NCI-H2107 (cell line): ENCODE results near the gene MED12L.
A peak's percentile ranks its signal among the peaks of the same experiment; 100 is the strongest.
"Not testable (repeated sequence)": the region's sequence is repeated elsewhere in the genome, so short reads cannot be mapped to it uniquely, and the experiment has no call there.

Experiments used
- DNase-seq: peaks from one replicate; lab custom pipeline; 2025; lab: John Stamatoyannopoulos, UW

Gene MED12L

GRCh38 chr3:151214459-151214858, 129.0 kb downstream of the MED12L start:
- DNase-seq: no peak

DNA sequence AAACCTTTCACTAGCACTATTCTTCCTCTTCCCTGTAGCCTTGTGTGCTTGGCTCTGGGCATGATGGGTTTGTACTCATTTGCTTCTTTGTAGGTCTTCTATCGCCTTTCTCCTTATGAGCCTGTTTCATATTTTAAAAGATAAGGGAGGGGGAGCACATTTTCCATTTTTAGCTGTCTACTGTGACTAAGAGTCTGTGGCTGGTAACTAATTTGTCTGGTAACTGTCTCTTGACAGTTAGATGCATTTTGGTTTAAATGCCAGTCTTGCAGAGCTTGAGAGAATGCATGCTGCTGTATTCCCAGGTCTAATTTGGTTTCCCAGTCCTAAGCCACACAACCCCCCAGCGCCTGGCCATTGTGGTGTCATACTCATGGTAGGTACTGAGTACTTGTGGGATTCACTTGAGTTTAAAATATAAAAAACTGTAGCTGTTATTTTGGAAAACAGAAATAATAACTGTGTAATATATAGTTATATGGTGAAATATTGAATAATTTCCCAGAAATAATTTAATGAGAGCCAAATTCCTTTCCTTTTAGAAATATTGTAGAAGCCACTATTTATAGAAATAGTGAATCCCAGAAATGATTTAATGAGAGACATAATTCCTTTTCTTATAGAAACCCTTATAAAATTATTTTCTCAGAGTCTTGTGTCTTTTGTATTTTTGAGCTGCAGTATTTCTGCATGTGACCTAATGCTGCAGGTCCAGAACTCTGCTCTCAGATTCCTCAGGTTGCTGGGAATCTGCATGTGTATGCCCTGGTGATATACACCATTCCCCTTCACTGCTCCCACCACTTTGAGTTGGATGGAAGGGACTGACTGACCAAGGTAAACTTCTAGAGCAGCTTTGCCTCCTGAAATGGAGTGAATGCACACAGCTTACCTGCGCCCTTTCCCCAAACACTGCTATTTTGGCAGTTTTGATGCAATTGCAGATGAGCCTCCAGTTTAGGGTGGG, 131.5 kb downstream of the MED12L start:
- no peak for DNase-seq

DNA sequence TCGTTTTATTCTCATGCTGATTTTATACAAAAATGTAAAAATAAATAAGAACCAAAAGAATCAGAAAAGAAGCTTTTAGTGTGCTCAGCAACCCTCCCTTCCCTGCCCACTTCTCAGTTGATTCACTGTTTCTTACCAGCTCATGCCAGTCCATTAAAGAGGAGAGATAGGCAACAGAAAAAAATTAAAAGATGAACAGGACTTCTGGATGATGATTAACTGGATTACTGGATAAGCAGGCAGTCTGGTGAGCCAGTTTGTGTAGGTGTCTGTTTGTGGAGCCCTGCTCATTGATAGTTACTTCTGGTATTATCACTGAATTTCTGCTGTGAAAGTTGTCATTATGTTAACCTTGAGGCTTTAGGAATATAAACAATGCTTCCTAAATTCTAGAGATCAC, 132.7 kb downstream of the MED12L start:
- DNase-seq: no peak

GRCh38 chr3:151219056-151219455, 133.6 kb downstream of the MED12L start:
- no peak for DNase-seq

- no peak for DNase-seq
Measured at GRCh38 chr3:151224268-151224866, 138.9 kb downstream of the MED12L start.

- no peak for DNase-seq
Measured at GRCh38 chr3:151225040-151225975, 139.8 kb downstream of the MED12L start.

GRCh38 chr3:151226088-151226563, 140.7 kb downstream of the MED12L start:
- no peak for DNase-seq

DNA sequence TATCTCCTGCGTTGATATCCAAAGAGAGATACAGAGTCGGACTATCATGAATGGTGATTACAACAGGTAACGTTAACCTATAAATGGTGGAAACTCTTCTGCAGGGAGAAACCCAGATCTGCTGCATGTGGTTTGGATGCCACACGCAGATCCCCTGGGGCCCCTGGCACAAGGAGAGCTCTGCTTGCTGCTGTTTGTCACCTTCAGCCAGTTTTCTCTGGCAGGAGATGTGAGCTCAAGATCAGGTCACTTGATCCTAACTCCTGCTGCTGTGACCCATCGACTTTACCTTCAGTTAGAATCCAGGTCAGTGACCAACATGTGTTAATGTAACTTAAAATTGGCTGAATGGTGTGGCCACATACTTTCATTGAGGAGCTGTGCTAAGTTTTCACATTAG, 141.4 kb downstream of the MED12L start:
- no peak for DNase-seq

DNA sequence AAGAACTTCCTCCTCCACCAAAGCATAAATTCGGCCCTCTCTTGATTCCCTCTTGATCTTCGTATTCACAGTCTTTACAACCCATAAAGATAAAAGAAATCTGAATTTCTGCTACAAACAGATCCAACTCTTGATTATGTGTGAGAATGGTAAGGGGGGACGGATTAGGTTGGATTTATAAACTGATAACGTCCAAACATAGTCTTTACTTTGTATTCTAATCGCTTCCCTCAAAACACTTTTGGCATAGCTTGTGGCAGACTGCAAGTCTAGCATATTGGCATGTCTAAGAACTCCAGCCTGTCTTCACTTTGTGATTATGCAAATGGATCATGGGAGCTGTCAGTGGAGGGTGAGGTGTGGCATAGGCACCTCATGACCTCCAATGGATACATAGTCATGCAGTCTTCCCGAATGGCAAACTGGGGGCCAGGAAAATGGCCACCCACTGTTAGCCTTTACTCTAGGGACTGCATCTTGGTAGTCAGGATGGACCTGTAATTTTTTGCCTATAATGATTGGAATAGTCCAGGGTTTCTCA, 141.9 kb downstream of the MED12L start:
- DNase-seq: no peak

DNA sequence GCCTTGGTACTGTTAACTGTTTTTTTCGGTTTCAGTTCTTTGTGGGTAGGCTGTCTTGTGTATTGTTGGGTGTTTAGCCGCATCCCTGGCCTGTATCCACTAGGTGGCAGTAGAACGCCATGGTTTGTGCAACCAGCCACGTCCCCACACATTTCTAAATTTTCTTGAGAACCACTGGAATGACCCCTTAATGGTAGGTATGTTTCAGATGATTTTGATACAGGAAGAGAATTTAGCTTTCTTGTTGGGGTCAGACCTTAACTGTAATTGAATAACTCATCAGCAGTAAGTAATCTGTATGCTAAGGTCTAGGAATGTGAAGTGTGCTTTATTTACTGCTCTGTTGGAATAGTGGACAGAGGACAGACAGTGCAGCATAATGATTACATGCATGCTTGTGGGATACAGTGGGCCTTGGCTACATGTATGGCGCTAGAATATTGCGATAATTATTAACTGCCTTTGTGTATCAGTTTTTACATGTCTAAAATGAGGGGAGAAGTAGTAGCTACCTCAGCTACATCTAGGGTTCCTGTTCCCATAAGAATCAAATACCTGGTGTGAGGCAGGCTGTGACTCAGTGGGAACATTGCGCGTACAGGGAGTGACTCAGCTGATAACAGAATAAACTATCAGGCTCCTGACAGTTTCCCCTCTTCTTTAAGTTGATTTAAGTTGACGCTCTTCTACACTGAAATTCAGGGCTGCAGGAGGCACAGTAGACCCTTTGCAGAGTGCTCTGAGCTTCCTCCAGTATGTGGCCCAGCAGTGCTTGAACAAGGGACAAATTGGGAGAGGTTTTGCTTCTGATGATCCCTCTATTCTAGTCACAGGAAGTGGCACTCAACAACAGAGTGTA, 142.6 kb downstream of the MED12L start:
- DNase-seq: peak; percentile 73

- no peak for DNase-seq
Measured at GRCh38 chr3:151228666-151229040, 143.2 kb downstream of the MED12L start.

GRCh38 chr3:151230646-151231045, 145.2 kb downstream of the MED12L start:
- no peak for DNase-seq

GRCh38 chr3:151232403-151232802, 146.9 kb downstream of the MED12L start:
- DNase-seq: not testable (repeated sequence)

DNA sequence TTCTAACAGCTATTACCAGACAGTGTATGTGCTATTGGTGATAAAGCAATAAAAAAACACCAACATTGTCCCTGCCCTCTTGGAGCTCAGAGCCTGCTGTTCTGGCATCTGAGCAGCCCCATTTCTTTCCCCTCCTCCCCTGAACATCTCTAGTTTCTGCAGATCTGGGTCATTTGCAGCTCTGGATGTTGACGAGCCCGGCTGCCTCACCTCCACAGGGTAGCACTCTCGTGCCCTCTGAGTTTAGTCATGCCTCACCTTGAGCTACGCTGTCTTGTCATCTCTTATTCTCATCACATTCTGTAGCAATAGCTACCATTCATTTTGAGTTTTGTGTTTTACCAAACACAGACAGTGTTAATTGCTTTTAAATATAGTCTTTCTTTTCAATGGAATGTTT, 147.5 kb downstream of the MED12L start:
- no peak for DNase-seq

- no peak for DNase-seq
Measured at GRCh38 chr3:151234825-151235224, 149.4 kb downstream of the MED12L start.

DNA sequence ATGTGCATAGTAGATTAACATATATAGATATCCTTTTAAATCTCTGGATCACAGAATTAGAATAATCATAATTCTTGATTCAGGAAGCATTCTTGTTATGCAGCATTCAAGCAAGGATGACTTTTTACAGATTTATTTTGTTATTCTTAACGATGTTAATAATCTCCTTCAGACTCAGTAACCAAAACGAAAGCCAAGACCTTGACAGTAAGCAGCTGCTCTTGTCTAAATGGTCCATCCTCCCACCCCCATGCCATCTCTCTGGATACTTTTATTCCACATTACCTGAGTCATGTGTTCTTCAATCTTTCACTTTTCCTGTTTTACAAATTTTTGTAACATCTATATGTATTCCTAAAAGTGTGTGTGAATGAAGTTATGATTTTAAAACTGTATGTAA, 150.9 kb downstream of the MED12L start:
- DNase-seq: no peak

DNA sequence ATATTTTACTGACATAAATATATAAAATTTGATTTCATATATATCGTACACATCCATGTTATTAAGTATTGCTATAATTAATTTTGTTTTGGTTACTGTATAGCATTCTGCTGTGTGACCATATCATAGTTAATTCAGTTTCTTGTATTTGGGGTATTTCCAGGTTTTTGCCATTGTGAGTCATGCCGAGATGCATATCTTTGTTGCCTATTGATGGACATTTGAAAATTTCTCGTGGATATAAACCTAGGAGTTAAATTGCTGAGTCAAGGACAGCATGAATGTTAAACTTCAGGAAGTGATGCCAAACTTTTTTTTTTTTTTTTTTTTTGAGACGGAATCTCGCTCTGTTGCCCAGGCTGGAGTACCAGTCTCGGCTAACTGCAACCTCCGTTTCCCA, 151.3 kb downstream of the MED12L start:
- DNase-seq: no peak

- not testable (repeated sequence) for DNase-seq
Measured at GRCh38 chr3:151242006-151242405, 156.5 kb downstream of the MED12L start.

DNA sequence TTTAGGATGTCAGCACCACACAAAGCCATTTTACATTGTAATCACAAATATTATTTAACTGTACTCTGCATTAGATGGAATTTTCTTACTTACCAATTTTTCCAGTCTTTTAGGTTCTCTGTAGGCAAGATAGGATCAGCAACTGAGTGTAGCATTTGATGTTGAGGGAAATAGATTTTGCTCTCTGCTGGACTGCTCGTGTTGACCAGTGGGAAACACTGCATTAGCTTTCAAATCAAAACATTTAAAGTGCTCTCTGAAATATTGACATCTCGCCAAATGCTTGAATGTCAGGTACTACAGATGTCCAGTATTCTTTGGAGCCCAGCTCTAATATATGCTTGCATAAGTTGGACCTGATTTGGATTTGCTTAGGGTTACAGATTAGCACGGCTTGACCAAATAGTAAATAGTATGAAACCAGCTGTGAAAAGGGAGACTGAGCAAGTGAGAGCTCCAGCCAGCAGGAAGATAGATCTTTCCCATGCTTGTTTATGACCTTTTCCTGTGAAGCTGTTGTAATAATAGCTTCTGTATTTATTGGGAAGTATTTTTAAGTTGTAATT, 163.4 kb downstream of the MED12L start:
- DNase-seq: no peak

GRCh38 chr3:151256749-151257148, 171.3 kb downstream of the MED12L start:
- no peak for DNase-seq

- no peak for DNase-seq
Measured at GRCh38 chr3:151259664-151260063, 174.2 kb downstream of the MED12L start.
